Suprapubic skin (tissue), 4 donors: ENCODE measurements around the gene OR6C4. TPM values are rescaled to one million over a fixed set of nuclear protein-coding genes. Genes with fewer than 3 reads are reported as not detected.
"Not testable (repeated sequence)": the region's sequence is repeated elsewhere in the genome, so short reads cannot be mapped to it uniquely, and the experiment has no call there.

Experiments
- DNase-seq, 2 donors: peaks; one replicate each; pipeline ENCODE4 v3.0.0-alpha.2; 2019; ENCODE audit warnings: low spot score in 2 of 2
- H3K27ac ChIP-seq: fragments of 200-600 bp; sonication (generic); one replicate; pipeline ENCODE4 v1.5.1; 2019
- H3K27me3 ChIP-seq: fragments of 200-600 bp; sonication (generic); one replicate; pipeline ENCODE4 v1.5.1; 2019
- H3K36me3 ChIP-seq: fragments of 200-600 bp; sonication (generic); one replicate; pipeline ENCODE4 v1.5.1; 2019
- H3K4me1 ChIP-seq: fragments of 200-600 bp; sonication (generic); one replicate; pipeline ENCODE4 v1.5.1; 2019
- H3K4me3 ChIP-seq: fragments of 200-600 bp; sonication (generic); one replicate; pipeline ENCODE4 v1.5.1; 2019; ENCODE audit warnings: mild to moderate bottlenecking
- H3K9me3 ChIP-seq: fragments of 200-600 bp; sonication (generic); one replicate; pipeline ENCODE4 v1.5.1; 2019
- EP300 ChIP-seq: sonication (generic); formaldehyde crosslinking; IDR thresholded peaks from one replicate; pipeline ENCODE4 v1.6.1; 2017; ENCODE audit warnings: antibody characterized with exemption
- POLR2A ChIP-seq, 2 donors: fragments of 450-650 bp; IDR thresholded peaks; one replicate each; pipeline ENCODE4 v1.6.1; 2017; ENCODE audit warnings: antibody characterized with exemption in 2 of 2, mild to moderate bottlenecking in 2 of 2, moderate library complexity in 2 of 2
- POLR2AphosphoS5 ChIP-seq, 3 donors: sonication (generic); formaldehyde crosslinking; IDR thresholded peaks; one replicate each; pipeline ENCODE4 v1.6.1; 2017; ENCODE audit warnings: antibody characterized with exemption in 3 of 3
- WGBS: methylation state at CpG from one replicate; pipeline ENCODE4 v1.1.5; 2018; 5-methylcytosine and 5-hydroxymethylcytosine counted together
- total RNA-seq, 4 donors: library from RNA; depleted of rRNA; stranded (reverse); fragments of >200 nt; gene quantifications; one replicate each; pipeline ENCODE4 v1.1.0, GENCODE V29; 2016
- TF ChIP-seq, protein P1 (sequence below), 2 donors: fragments of 200-600 bp in 1 of 2; fragments of 450-650 bp in 1 of 2; sonication (generic) in 1 of 2; IDR thresholded peaks; one replicate each; pipeline ENCODE4 v1.5.1; 2016 to 2019; ENCODE audit warnings: antibody characterized with exemption in 2 of 2, mild to moderate bottlenecking in 1 of 2, moderate library complexity in 1 of 2

Gene OR6C4
- not detected for total RNA-seq

DNA sequence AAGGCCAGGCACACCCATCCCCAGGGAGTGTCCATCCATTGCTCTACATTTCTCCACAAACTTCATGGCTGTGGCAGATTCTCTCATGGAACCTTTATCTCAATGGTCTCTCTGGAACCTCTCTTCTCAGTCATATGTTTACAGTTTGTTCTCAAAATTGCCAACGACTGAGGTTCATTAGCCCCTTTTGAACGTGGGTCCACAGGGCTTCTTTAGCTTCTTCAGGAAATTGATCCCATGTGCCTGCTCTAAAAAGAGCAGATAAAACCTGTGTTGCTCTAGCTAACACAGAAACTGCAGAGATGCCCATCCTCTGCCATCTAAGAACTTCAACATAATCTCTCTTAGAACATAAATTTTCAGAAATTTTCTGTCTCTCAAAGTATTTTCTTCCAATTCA is at the start of gene OR6C4:
TSS of gene OR6C4 (plus strand) at position 301 of the 400 bp plus-strand sequence. CDS start 1,625 bp downstream, outside the sequence.
- Histone ChIP-seq H3K27me3 (no peaks in the 10 kb centered on the region), H3K27ac (no peak within 1 kb of the TSS), H3K4me3 (no peak within 1 kb of the TSS), H3K36me3 (no peaks in the 10 kb centered on the region), H3K4me1 (no peaks in the 10 kb centered on the region), H3K9me3 (no peaks in the 10 kb centered on the region)
- WGBS, result 24% methylated on average over 2 of the region's 2 CpGs
- no peak for DNase-seq
- TF ChIP-seq POLR2AphosphoS5 (IDR thresholded peaks at IDR 0.05), result no peak
- no peak for TF ChIP-seq EP300
- TF ChIP-seq, protein P1, sequence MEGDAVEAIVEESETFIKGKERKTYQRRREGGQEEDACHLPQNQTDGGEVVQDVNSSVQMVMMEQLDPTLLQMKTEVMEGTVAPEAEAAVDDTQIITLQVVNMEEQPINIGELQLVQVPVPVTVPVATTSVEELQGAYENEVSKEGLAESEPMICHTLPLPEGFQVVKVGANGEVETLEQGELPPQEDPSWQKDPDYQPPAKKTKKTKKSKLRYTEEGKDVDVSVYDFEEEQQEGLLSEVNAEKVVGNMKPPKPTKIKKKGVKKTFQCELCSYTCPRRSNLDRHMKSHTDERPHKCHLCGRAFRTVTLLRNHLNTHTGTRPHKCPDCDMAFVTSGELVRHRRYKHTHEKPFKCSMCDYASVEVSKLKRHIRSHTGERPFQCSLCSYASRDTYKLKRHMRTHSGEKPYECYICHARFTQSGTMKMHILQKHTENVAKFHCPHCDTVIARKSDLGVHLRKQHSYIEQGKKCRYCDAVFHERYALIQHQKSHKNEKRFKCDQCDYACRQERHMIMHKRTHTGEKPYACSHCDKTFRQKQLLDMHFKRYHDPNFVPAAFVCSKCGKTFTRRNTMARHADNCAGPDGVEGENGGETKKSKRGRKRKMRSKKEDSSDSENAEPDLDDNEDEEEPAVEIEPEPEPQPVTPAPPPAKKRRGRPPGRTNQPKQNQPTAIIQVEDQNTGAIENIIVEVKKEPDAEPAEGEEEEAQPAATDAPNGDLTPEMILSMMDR (IDR thresholded peaks at IDR 0.05), result no peak
- TF ChIP-seq POLR2A (IDR thresholded peaks at IDR 0.05), result no peak

DNA sequence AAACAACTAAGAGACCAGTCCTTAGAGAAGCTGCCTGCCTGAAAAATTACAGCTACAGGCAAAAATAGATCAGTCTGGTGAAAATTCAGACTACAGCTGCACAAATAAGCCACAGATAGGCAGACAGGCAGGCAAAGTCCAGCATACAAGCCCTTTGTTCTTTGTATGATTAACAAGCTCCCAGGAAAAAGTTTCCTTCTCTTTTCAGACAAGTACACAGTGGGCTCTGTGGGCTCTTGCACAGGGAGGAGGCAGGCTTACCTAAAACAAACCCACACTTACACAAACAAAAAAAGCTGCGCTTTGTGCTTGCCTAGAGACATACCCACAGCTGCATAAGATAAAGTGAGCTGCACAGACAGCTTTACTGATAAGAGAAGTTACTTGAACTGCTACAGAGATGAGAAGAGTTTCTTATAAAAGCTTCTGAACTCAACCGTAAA is 49.6 kb upstream of the OR6C4 start:
- no peak for TF ChIP-seq POLR2A (IDR thresholded peaks at IDR 0.05)
- no peak for TF ChIP-seq EP300
- Histone ChIP-seq H3K27me3 (no peaks in the 10 kb centered on the region), H3K27ac (no peak overlapping the region), H3K4me1 (no peaks in the 10 kb centered on the region), H3K9me3 (no peaks in the 10 kb centered on the region), H3K36me3 (no peaks in the 10 kb centered on the region), H3K4me3 (no peak overlapping the region)
- WGBS, result 34% methylated on average over 2 of the region's 2 CpGs
- DNase-seq, result no peak

DNA sequence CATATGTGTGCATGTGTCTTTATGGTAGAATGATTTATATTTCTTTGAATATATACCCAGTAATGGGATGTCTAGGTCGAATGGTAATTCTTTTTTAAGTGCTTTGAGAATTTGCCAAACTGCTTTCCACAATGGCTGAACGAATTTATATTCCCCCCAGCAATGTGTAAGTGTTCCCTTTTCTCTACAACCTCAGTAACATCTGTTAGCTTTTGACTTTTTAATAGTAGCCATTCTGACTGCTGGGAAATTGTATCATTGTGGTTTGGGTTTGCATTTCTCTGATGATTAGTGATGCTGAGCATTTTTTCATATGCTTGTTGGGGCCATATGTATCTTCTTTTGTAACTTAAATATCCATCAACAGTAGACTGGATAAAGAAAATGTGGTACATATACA is 47.8 kb upstream of the OR6C4 start:
- Histone ChIP-seq H3K9me3 (no peaks in the 10 kb centered on the region), H3K4me3 (no peak overlapping the region), H3K27me3 (no peaks in the 10 kb centered on the region), H3K27ac (no peak overlapping the region), H3K36me3 (no peaks in the 10 kb centered on the region), H3K4me1 (no peaks in the 10 kb centered on the region)
- 22% methylated on average over 2 of the region's 2 CpGs for WGBS
- no peak for DNase-seq
- TF ChIP-seq POLR2A (IDR thresholded peaks at IDR 0.05) (no peak), EP300 (no peak), POLR2AphosphoS5 (IDR thresholded peaks at IDR 0.05) (no peak)
- TF ChIP-seq, protein P1 (IDR thresholded peaks at IDR 0.05), result no peak

DNA sequence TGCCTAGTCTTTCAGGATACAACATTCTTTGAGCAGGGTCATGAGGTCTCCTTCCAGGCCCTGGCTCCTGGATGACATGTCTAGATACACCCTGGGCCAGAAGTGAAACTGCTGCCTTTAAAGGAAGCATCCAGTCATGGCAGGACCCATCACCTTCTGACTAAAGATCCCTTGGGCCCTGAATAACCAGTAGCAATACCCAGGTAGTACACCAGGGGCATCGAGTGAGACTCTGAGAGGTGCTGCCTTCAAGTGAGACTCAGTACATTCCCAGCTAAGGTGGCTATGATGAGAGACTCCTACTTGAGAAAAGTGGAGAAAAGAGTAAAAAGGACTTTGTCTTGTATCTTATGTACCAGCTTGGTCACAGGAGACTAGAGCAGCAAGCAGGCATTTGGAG is 33.7 kb upstream of the OR6C4 start:
- WGBS, result 50% methylated on average over 1 of the region's 1 CpG
- Histone ChIP-seq H3K27ac (no peak overlapping the region), H3K4me3 (no peak overlapping the region), H3K36me3 (no peaks in the 10 kb centered on the region), H3K9me3 (no peaks in the 10 kb centered on the region), H3K27me3 (no peaks in the 10 kb centered on the region), H3K4me1 (no peaks in the 10 kb centered on the region)
- DNase-seq, result no peak
- TF ChIP-seq POLR2A (IDR thresholded peaks at IDR 0.05) (no peak), POLR2AphosphoS5 (IDR thresholded peaks at IDR 0.05) (no peak), EP300 (no peak)
- TF ChIP-seq, protein P1 (IDR thresholded peaks at IDR 0.05), result no peak

DNA sequence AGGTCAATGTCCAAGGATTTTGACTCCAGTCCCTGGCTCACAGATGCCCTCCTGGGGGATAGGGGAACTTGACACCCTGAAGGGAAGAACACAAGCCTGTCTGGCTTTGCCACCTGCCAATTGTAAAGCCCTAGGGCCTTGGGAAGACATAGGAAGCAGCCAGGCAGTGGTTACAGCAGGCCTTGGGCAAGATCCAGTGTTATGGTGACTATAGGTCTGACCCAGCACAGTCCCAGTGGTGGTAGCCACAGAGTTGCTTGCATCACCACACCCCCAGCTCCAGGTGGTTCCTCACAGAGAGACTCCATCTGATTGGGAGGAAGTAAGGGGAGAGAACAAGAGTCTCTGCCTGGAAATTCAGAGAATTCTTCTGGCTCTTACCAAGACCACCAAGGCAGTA is 33.0 kb upstream of the OR6C4 start:
- Histone ChIP-seq H3K4me1 (no peaks in the 10 kb centered on the region), H3K27me3 (no peaks in the 10 kb centered on the region), H3K9me3 (no peaks in the 10 kb centered on the region), H3K36me3 (no peaks in the 10 kb centered on the region), H3K27ac (no peak overlapping the region), H3K4me3 (no peak overlapping the region)
- no peak for DNase-seq
- TF ChIP-seq POLR2A (IDR thresholded peaks at IDR 0.05), result no peak

DNA sequence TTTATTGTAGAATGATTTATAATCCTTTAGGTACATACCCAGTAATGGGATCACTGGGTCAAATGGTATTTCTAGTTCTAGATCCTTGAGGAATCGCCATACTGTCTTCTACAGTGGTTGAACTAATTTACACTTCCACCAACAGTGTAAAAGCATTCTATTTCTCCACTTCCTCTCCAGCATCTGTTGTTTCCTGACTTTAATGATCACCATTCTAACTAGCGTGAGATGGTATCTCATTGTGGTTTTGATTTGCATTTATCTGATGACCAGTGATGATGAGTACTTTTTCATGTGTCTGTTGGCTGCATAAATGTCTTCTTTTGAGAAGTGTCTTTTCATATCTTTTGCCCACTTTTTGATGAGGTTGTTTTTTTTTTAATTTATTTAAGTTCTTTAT is 1.2 kb upstream of the OR6C4 start:
- WGBS, result 57% methylated on average over 2 of the region's 2 CpGs
- not testable (repeated sequence) for H3K4me3 ChIP-seq, DNase-seq, H3K4me1 ChIP-seq, H3K36me3 ChIP-seq, H3K27ac ChIP-seq, H3K9me3 ChIP-seq, H3K27me3 ChIP-seq

DNA sequence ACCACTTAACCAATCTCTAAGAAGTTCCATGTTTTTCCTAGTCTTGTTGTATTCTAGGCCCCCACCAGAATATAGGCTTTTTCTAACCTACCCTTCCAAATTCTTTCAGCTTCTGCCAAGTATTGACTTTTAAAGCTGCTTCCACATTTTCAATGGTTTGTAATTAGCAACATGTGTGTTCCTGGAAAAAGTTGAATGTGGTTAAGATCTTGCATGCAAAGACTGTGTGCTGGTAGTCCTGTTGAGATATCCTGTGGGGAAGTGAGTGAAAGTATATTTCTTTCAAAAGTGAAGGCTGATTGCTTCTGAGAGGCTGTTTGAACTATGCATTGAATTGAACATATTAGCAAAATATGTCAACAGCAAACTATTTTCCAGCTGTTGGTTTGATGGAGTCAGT is 646 bp upstream of the OR6C4 start:
- Histone ChIP-seq H3K4me1 (no peaks in the 10 kb centered on the region), H3K36me3 (no peaks in the 10 kb centered on the region), H3K27me3 (no peaks in the 10 kb centered on the region), H3K9me3 (no peaks in the 10 kb centered on the region), H3K4me3 (no peak overlapping the region), H3K27ac (no peak overlapping the region)
- no peak for TF ChIP-seq EP300
- no peak for TF ChIP-seq POLR2A (IDR thresholded peaks at IDR 0.05)
- TF ChIP-seq, protein P1 (IDR thresholded peaks at IDR 0.05), result no peak
- no peak for TF ChIP-seq POLR2AphosphoS5 (IDR thresholded peaks at IDR 0.05)
- DNase-seq, result no peak
